ENCODE results near the gene TMEM130. TPM values are rescaled to one million over a fixed set of nuclear protein-coding genes. Genes with fewer than 3 reads are reported as not detected.

The TMEM130 gene
- total RNA-seq, 1 experiment from 2014 or later = 1.7 TPM

GRCh38 chr7:98911916-98912315 lies 42.1 kb upstream of the TMEM130 start:
- no peak overlapping the region for H4K5ac ChIP-seq (ENCODE audit: insufficient read length, low read depth, low read length)
- no peak overlapping the region for H3K4ac ChIP-seq (ENCODE audit: low read depth, low read length)
- no peaks in the 10 kb centered on the region for H3K9me3 ChIP-seq (ENCODE audit: control insufficient read depth, low read depth, low read length)
- H2BK12ac ChIP-seq (ENCODE audit: insufficient read length, low read depth, low read length) = no peak overlapping the region
- H3K23me2 ChIP-seq (ENCODE audit: insufficient read length, low read depth, low read length, poor library complexity, severe bottlenecking) = no peaks in the 10 kb centered on the region
- H2AFZ ChIP-seq (ENCODE audit: low read length) = no peak overlapping the region
- peaks cover 2% of the 10 kb centered on the region for H4K20me1 ChIP-seq (ENCODE audit: control insufficient read depth, insufficient read depth, insufficient read length)
- no peak overlapping the region for H2BK120ac ChIP-seq (ENCODE audit: low read depth, low read length, poor library complexity, severe bottlenecking)
- no peak overlapping the region for H2BK5ac ChIP-seq (ENCODE audit: insufficient read length, low read length)
- peaks cover 61 to 93% (median 89%) of the 10 kb centered on the region in 3 experiments for H3K36me3 Mint-ChIP-seq (ENCODE audit: insufficient read depth in 1 of 3, low read depth in 3 of 3)
- H3K4me1 Mint-ChIP-seq = no peaks in the 10 kb centered on the region
- no peak overlapping the region for H2BK15ac ChIP-seq (ENCODE audit: low read depth, low read length)
- DNase-seq = no peak
- H4K8ac ChIP-seq (replicated peaks; ENCODE audit: insufficient read length, low read depth, low read length) = no peak overlapping the region
- no peak overlapping the region for H3K9ac ChIP-seq (ENCODE audit: extremely low read depth, insufficient read length, low read length)
- TF ChIP-seq, protein P1, sequence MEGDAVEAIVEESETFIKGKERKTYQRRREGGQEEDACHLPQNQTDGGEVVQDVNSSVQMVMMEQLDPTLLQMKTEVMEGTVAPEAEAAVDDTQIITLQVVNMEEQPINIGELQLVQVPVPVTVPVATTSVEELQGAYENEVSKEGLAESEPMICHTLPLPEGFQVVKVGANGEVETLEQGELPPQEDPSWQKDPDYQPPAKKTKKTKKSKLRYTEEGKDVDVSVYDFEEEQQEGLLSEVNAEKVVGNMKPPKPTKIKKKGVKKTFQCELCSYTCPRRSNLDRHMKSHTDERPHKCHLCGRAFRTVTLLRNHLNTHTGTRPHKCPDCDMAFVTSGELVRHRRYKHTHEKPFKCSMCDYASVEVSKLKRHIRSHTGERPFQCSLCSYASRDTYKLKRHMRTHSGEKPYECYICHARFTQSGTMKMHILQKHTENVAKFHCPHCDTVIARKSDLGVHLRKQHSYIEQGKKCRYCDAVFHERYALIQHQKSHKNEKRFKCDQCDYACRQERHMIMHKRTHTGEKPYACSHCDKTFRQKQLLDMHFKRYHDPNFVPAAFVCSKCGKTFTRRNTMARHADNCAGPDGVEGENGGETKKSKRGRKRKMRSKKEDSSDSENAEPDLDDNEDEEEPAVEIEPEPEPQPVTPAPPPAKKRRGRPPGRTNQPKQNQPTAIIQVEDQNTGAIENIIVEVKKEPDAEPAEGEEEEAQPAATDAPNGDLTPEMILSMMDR (conservative IDR thresholded peaks at IDR 0.05) = no peak
- H3K27ac Mint-ChIP-seq = peak overlapping the region in 1 of 3 experiments; percentile 1; a peak in 1 of 7 replicates
- H2AK5ac ChIP-seq (ENCODE audit: insufficient read length, low read length) = no peak overlapping the region
- H3K4me3 Mint-ChIP-seq = no peak overlapping the region
- H3K18ac ChIP-seq (ENCODE audit: insufficient read length, low read depth, low read length) = no peak overlapping the region
- peaks cover 7 to 11% of the 10 kb centered on the region in 2 experiments; a peak in 4 of 5 replicates for H3K9me3 Mint-ChIP-seq
- H3K27me3 Mint-ChIP-seq (ENCODE audit: low read depth) = no peaks in the 10 kb centered on the region
- H3K4me1 ChIP-seq (ENCODE audit: insufficient read depth, low read length) = no peaks in the 10 kb centered on the region
- no peak overlapping the region for H3K56ac ChIP-seq (ENCODE audit: insufficient read length, low read depth, low read length)
- H3K4me2 ChIP-seq (ENCODE audit: insufficient read depth, insufficient read length, low read length) = no peak overlapping the region
- H2BK20ac ChIP-seq (ENCODE audit: low read depth, low read length, poor library complexity, severe bottlenecking) = no peak overlapping the region
- no CpG with 5 or more reads among the region's 5 CpGs for WGBS (ENCODE audit: extremely low coverage, insufficient read length, low lambda C conversion rate)
- H3T11ph ChIP-seq (ENCODE audit: low read length) = no peak overlapping the region
- H3K27ac ChIP-seq (ENCODE audit: insufficient read length, low read depth, low read length) = no peak overlapping the region
- H3K27me3 ChIP-seq (ENCODE audit: insufficient read depth, low read length) = no peaks in the 10 kb centered on the region
- H3K14ac ChIP-seq (ENCODE audit: insufficient read depth, low read length) = no peak overlapping the region
- no peak overlapping the region for H3K23ac ChIP-seq (ENCODE audit: insufficient read length, low read depth, low read length)
- no peak overlapping the region for H4K91ac ChIP-seq (ENCODE audit: insufficient read length, low read depth, low read length)
- H3K79me2 ChIP-seq (ENCODE audit: insufficient read depth, low read length) = no peaks in the 10 kb centered on the region
- no peaks in the 10 kb centered on the region for H3K79me1 ChIP-seq (ENCODE audit: insufficient read depth, low read depth, low read length, poor library complexity, severe bottlenecking)
